Stimulated activated CD8-positive, alpha-beta memory T cell treated with anti-CD3 and anti-CD28 coated beads, Interleukin-15, amount 100 ng/mL, for 24 hours (primary cell): ENCODE data around the gene APOBEC3G.
"Not testable (repeated sequence)": the region's sequence is repeated elsewhere in the genome, so short reads cannot be mapped to it uniquely, and the experiment has no call there.

Source experiments
- DNase-seq: peaks from one replicate; pipeline ENCODE4 v3.0.0-alpha.2; 2020; ENCODE audit warnings: low read depth

Gene APOBEC3G

GRCh38 chr22:39066442-39067276 is 10.4 kb upstream of the APOBEC3G start:
- not testable (repeated sequence) for DNase-seq

GRCh38 chr22:39068033-39068785 is 8.9 kb upstream of the APOBEC3G start:
- DNase-seq = no peak

- DNase-seq = no peak
Measured at GRCh38 chr22:39070186-39070585, 6.9 kb upstream of the APOBEC3G start.

GRCh38 chr22:39072581-39072981 is 4.5 kb upstream of the APOBEC3G start:
- not testable (repeated sequence) for DNase-seq

GRCh38 chr22:39073981-39074380 is 3.1 kb upstream of the APOBEC3G start:
- no peak for DNase-seq

- DNase-seq = not testable (repeated sequence)
Measured at GRCh38 chr22:39076155-39077025, 685 bp upstream of the APOBEC3G start.

- not testable (repeated sequence) for DNase-seq
Measured at GRCh38 chr22:39077912-39078311, 837 bp downstream of the APOBEC3G start.

- no peak for DNase-seq
Measured at GRCh38 chr22:39078329-39078728, 1.3 kb downstream of the APOBEC3G start.

- not testable (repeated sequence) for DNase-seq
Measured at GRCh38 chr22:39079054-39079637, 2.1 kb downstream of the APOBEC3G start.

GRCh38 chr22:39080052-39080762 is 3.1 kb downstream of the APOBEC3G start:
- DNase-seq = no peak

GRCh38 chr22:39081016-39081415 is 3.9 kb downstream of the APOBEC3G start:
- DNase-seq = no peak

GRCh38 chr22:39081598-39081997 is 4.5 kb downstream of the APOBEC3G start:
- no peak for DNase-seq

- DNase-seq = no peak
Measured at GRCh38 chr22:39083212-39084165, 6.4 kb downstream of the APOBEC3G start.

GRCh38 chr22:39084666-39085065 is 7.6 kb downstream of the APOBEC3G start:
- no peak for DNase-seq

GRCh38 chr22:39087098-39087497 is 10.0 kb downstream of the APOBEC3G start:
- no peak for DNase-seq

- DNase-seq = no peak
Measured at GRCh38 chr22:39087881-39088684, 11.0 kb downstream of the APOBEC3G start.

GRCh38 chr22:39088685-39089032 is 11.6 kb downstream of the APOBEC3G start:
- no peak for DNase-seq

- no peak for DNase-seq
Measured at GRCh38 chr22:39089928-39090327, 12.9 kb downstream of the APOBEC3G start.

GRCh38 chr22:39090426-39091064 is 13.5 kb downstream of the APOBEC3G start:
- DNase-seq = peak; percentile 55
